ENCODE results near the gene ACOX3.
"Not testable (repeated sequence)": the region's sequence is repeated elsewhere in the genome, so short reads cannot be mapped to it uniquely, and the experiment has no call there.

The ACOX3 gene

GRCh38 chr4:8440492-8441311 is at the start of gene ACOX3, which contains the start of gene TRMT44:
TSS of gene ACOX3 (minus strand) at chr4:8440723. CDS start at chr4:8416521, 24,202 bp downstream.
TSS of gene TRMT44 (plus strand) at chr4:8440777. CDS start at chr4:8440823, 46 bp downstream.
- DNase-seq: peak; percentile 58

- no peak for DNase-seq
Observed at GRCh38 chr4:8488791-8489369, 48.4 kb upstream of the ACOX3 start.

- DNase-seq: not testable (repeated sequence)
Observed at GRCh38 chr4:8486643-8487042, 46.1 kb upstream of the ACOX3 start.

- DNase-seq: no peak
Observed at GRCh38 chr4:8480221-8480620, 39.7 kb upstream of the ACOX3 start.

GRCh38 chr4:8478801-8479744 is 38.5 kb upstream of the ACOX3 start:
- no peak for DNase-seq

- DNase-seq: no peak
Observed at GRCh38 chr4:8478371-8478770, 37.8 kb upstream of the ACOX3 start.

- DNase-seq: no peak
Observed at GRCh38 chr4:8477676-8478075, 37.2 kb upstream of the ACOX3 start.

GRCh38 chr4:8477095-8477635 is 36.6 kb upstream of the ACOX3 start:
- DNase-seq: no peak

- DNase-seq: no peak
Observed at GRCh38 chr4:8475751-8476575, 35.4 kb upstream of the ACOX3 start.

- DNase-seq: no peak
Observed at GRCh38 chr4:8474856-8475255, 34.3 kb upstream of the ACOX3 start.

- no peak for DNase-seq
Observed at GRCh38 chr4:8473920-8474590, 33.5 kb upstream of the ACOX3 start.

- no peak for DNase-seq
Observed at GRCh38 chr4:8473198-8473919, 32.8 kb upstream of the ACOX3 start.

- DNase-seq: no peak
Observed at GRCh38 chr4:8472689-8473197, 32.2 kb upstream of the ACOX3 start.

- no peak for DNase-seq
Observed at GRCh38 chr4:8472158-8472688, 31.7 kb upstream of the ACOX3 start.

GRCh38 chr4:8471211-8471875 is 30.8 kb upstream of the ACOX3 start:
- DNase-seq: no peak

GRCh38 chr4:8470451-8471024 is 30.0 kb upstream of the ACOX3 start:
- no peak for DNase-seq

- DNase-seq: no peak
Observed at GRCh38 chr4:8469550-8469949, 29.0 kb upstream of the ACOX3 start.

GRCh38 chr4:8468746-8469535 is 28.4 kb upstream of the ACOX3 start:
- peak; percentile 4 for DNase-seq

All from NCI-H510A treated with DMSO at 0.1 percent for 48 hours (cell line).